HL-60/S4 treated with phorbol 12-myristate 13-acetate at 8.2 ng/mL for 4 days and 3 days (cell line): ENCODE results near the gene NOP16.

Source experiments
- in situ Hi-C: fragments of 300-500 bp; cut with MboI; formaldehyde crosslinking; loops from 2 replicates; pipeline ENCODE4 v1.15.0; 2022; ENCODE audit warnings: low sequenced_read_pairs

The NOP16 gene

GRCh38 chr5:176388003-176388443 lies 375 bp downstream of the NOP16 start:
- in situ Hi-C loops, result no loop called here

DNA sequence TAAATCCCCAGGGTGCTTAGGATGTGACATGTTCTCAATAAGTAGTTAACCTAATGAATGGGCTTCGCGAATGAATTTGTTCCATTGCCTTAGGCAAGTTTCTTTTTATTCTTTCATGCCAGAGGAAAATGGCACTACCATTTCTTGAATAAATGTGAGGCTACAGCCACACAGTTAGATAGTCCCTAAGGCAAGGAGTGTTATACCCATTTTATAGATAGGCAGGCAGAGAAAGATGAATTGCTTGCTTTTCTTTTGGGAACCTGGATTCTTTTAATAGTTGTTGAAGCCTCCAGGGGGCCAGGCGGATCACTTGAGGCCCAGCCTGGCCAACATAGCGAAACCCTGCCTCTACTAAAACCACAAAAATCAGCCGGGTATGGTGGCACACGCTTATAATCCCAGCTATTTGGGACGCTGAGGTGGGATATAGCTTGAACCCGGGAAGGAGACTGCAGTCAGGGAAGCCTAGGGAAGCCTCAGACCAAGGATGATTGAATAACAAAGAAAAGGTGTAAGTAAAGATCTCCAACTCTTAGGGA lies 943 bp downstream of the NOP16 start:
- in situ Hi-C loops, result no loop called here

DNA sequence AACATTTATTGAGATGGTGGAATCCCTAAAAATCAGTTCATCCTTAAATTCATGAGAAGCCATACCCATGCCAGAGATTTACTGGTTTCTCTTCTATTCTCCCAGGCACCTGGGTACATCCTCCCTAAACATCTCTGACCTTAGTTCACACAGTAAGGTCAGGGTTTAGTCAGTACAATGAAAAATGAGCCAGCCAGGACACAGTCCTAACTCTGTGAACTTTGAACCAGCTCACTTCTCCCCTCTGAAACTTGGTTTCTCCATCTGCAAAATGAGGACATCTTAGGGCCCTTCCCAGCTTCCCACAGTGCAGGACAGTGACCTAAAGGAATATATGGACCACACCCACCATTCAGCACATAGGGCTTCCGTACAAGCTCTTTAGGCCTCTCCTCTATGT lies 1.9 kb downstream of the NOP16 start:
- in situ Hi-C loops, result no loop called here

- in situ Hi-C loops, result no loop called here
These were observed 3.4 kb downstream of the NOP16 start for GRCh38 chr5:176384991-176385390.

GRCh38 chr5:176384366-176384930 lies 4.0 kb downstream of the NOP16 start:
- in situ Hi-C loops, result no loop called here

DNA sequence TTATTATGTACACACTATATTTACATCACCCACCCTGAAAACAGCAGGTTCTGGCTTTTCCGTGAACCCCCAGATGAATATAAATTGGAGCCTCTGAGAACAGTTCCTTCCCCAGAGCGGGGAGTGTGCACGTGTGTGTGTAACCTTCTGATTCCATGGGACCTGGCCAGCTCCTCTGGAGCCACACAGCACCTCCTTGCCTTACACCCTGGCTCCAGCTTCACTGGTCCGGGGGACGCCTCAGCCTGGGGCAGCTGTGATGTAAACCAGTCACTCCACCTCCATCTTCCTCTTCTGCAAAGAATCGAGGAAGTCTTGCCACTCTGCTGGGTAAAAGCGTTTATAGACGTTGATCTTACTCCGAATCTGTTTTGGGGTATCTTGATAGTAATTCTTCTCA lies 4.4 kb downstream of the NOP16 start:
- in situ Hi-C loops, result no loop called here

DNA sequence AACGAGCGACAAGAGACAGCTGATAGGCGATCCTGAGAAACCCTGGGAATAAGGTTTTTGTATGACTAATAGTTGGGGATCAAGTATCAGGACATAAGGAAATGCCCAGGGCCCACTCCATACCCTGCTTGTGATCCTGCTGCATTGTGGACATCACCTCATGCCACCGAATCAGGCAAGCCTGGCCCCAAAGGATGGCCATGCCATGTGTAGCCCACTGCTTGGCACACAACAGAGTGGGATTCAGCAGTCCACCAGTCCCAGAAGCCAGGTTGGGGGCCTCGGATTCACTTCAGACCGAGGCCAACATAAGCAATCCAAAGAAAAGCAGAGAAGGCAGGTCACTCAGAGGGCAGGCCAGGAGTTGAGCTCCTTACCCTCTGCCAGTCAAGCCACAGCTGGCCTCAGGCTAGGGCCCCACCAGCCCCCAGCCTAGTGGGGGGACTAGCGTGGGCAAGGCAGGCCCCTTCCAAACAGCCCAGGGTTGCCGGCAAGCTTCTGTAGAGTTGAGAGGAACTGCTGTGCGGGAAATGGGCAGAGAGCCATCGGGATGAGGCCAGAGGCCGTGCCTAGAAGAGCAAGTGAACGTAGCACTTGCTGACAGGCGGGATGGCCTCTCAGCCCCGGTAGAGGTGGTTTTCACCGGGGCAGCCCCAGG lies 5.0 kb downstream of the NOP16 start:
- in situ Hi-C loops, result no loop called here

- in situ Hi-C loops, result no loop called here
These were observed 5.7 kb downstream of the NOP16 start for GRCh38 chr5:176382721-176383120.

- in situ Hi-C loops, result no loop called here
These were observed 6.4 kb downstream of the NOP16 start for GRCh38 chr5:176381979-176382378.

DNA sequence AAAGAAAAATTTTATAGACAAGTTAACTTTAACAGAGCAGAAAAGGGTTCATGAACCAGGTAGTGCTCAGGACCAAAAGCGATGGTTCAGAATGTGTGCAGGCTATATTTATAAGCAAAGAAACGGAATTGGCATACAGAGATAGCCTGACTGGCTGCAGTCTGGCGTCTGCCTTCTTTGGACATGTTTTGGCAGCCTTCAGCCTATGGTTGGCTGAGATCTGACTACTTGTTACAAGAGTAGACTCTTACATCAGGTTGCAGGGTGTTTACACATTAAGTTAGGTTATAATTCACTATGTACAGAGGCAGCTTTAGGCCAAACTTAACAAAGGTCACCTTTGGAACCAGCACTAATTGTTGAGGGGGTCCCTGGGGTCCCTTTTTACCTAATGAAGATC lies 7.0 kb downstream of the NOP16 start:
- in situ Hi-C loops, result no loop called here

DNA sequence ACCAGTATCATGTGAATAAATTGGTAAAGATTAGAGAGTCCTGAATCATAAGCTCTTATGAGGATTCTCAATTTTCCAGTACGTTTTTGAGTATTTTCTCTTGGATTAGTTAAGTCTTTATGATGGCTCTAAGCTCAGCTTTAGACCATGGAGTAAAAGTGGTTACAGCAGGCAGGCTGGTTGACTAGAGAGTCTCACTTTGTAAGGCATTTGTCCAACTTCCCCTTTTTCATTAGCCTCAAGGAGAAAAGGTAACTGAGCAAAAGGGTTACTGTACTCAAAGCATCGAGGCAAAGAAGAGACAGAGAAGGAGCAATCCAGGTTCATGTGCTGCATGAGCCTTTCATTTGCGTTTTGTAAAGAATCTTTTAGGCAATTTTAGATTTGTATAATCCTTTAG lies 8.5 kb downstream of the NOP16 start:
- in situ Hi-C loops, result no loop called here

GRCh38 chr5:176373100-176373818 lies 15.1 kb downstream of the NOP16 start:
- in situ Hi-C loops, result no loop called here

DNA sequence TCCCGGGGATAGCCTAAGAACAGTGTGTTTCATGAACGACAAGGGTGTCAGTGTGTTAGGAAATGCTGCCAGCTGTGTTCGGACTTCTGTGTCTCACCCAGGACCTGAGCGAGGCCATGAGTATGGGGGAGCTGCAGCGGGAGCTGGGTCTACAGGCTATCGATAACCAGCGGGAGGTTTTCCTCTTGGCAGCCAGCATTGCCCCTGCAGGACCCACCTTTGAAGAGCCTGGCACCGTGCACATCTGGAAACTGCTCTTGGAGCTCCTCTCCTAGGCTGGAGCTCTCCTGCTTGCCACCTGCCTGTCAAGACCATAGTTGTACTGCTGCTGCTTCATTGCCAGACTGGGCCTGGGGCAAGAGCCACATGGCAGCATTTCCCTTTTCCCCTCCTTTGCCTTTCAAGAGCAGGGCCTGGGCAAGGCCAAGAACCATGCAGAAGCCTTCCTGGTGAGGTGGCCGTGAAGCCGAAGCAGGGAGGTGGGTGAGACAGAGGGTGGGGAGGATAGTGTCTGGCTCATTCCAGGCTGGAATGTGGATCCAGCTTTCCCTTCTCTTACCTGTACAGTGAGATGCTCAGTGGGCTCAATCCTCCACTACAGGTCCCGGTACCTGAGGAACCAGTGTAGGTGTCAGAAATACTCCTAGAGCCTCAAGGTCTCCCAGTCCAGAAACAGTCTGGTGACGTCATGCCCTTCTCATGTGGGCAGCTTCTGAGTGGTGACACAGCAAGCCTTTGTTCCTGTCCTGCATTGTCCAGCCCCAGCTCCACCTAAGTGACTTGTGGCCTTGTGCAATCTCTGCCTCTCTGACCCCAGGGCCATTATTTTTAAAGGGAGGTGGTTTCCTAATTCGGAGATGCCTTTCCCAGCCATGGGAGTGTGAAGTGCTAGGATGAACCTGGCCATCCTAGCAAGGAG lies 16.5 kb downstream of the NOP16 start:
- in situ Hi-C loops, result no loop called here

DNA sequence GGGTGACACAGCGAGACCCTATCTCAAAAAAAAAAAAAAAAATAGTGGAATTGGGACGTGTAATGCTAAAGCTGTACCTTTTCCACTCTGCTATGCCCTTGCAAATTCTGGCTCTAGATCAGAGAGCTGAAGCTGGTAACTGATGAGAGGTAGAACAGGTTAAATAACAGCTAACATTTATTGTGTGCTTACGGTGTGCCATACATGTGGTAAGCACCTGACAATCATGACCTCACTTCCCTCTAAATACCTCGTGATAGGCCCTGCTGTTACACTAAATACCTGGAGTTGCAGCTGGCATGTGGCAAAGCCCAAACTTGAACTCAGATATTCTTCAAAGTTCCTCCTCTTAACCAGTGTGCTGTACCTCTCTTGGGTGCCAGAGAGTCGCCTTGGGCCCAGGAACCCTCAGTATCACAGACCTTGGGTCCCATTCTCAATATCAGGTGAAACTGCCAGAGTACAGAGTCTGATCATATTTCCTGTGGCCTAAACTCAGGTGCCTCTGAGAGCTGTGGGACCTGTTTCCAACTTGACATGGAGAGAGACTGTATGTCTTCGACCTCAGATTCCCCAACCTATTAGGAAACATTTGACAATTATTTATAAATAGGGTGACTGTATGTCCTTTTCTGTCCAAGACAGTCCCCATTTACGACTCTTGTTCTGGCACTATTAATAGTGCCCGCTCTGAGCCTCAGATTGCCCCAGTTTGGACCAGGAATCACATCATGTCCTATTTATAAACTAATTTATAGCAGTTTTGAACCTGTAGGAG lies 18.3 kb downstream of the NOP16 start:
- in situ Hi-C loops, result no loop called here

DNA sequence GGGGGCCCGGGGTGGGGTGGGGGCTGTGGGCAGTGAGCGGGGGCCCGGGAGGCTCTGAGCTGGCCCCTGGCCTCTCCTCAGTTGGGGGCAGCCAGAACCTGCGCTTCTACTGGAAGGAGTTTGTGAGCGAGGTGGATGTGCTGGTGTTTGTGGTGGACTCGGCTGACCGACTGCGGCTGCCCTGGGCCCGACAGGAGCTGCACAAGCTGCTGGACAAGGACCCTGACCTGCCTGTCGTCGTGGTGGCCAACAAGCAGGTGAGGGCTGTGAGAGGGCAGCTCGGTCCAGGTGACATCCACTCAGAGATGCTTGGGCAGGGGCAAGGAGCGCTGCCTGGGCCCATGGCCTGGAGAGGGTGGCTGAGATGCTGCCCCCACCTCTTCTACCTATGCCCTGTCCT lies 19.7 kb downstream of the NOP16 start:
- in situ Hi-C loops, result no loop called here

DNA sequence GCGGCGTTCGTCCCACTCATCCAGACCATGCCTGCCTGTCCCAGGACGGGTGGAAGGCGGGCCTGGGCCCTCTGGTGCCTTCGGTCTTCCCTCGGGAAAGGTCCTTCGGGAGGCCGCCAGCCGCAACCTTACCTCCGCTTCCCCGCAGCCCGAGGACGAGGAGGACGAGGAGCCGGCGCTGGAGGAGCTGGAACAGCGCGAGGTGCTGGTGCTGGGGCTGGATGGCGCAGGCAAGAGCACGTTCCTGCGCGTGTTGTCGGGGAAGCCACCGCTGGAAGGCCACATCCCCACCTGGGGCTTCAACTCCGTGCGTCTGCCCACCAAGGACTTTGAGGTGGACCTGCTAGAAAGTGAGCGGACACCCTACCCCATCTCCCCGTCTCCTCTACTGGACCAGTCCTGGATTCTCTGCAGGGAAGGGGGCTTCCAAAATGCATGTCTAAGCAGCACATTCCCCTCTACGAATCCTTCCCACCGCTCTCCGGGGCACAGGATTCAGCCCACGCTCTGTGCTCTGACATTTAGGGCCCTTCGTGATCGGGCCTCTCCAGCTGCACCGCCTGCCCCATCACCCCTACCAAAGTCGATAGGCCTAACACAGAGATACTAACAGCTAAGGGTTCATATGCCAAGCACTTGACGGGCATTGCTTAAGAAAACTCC lies 22.0 kb downstream of the NOP16 start:
- in situ Hi-C loops, result no loop called here

DNA sequence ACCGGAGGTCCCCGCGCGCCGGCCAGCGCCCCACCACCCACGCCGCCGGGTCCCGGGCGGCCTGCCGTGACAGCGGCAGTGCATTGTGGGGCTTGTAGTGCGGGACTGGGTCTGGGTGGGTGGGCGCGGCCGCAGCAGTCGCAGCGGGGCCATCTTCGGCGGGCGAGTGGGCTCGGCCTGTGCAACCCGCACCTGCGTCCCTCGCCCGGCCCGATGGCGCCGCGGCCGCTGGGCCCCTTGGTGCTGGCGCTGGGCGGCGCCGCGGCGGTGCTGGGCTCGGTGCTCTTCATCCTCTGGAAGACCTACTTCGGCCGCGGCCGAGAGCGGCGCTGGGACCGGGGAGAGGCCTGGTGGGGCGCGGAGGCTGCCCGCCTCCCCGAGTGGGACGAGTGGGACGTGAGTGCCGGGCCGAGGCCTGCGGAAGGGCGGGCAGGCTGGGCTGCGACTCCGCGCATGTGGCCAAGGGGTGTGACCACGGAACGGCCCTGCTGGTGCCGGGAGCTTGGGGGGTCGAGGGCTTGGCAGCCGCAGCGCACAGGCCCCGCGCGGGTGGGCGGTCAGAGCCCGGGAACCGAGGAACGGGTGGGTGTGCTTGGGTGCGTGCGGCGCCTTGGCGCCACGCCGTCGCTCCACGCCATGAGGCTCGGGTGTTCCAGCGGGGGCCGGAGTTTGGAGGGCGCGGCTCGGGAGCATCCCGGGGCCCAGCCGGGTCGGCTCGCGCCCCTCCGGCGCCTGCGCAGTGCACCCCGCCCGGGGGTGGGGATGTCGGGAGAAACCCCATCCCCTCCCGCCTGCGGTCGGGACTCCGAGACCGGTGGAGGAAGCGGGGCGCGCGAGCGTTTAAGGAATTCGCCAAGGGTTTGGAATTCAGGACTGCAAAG lies 22.8 kb downstream of the NOP16 start, which contains the start of gene ARL10:
ARL10 (plus strand) TSS at position 137 of the 881 bp plus-strand sequence; CDS start at position 214, 77 bp downstream.
- in situ Hi-C loops, result no loop called here

GRCh38 chr5:176364765-176365350 lies 23.5 kb downstream of the NOP16 start:
- in situ Hi-C loops, result no loop called here

GRCh38 chr5:176362233-176362490 lies 26.2 kb downstream of the NOP16 start:
- in situ Hi-C loops, result no loop called here
